Liver (tissue), 9 donors: ENCODE measurements around the gene PANK1. TPM values are rescaled to one million over a fixed set of nuclear protein-coding genes. Genes with fewer than 3 reads are reported as not detected.

Source experiments
- DNase-seq: peaks from one replicate; pipeline ENCODE4 v3.0.0-alpha.2; 2017; ENCODE audit warnings: low spot score
- H3K27ac ChIP-seq, 2 donors: one replicate each; pipeline ENCODE4 v1.7.0; 2013; ENCODE audit warnings: inconsistent platforms in 2 of 2, low read length in 2 of 2, control low read depth in 1 of 2, low read depth in 1 of 2, mild to moderate bottlenecking in 1 of 2
- H3K27me3 ChIP-seq, 4 donors: one replicate each; pipeline versions ENCODE4 v1.6.1 to v1.7.0; 2013; ENCODE audit warnings: low read length in 3 of 4, inconsistent platforms in 1 of 4, mild to moderate bottlenecking in 1 of 4, moderate library complexity in 1 of 4; ENCODE audit not compliant: control insufficient read depth in 4 of 4, insufficient read depth in 4 of 4
- H3K36me3 ChIP-seq, 4 donors: one replicate each; pipeline versions ENCODE4 v1.6.1 to v1.7.0; 2013; ENCODE audit warnings: low read length in 3 of 4, mild to moderate bottlenecking in 3 of 4, low read depth in 1 of 4, moderate library complexity in 1 of 4; ENCODE audit not compliant: control insufficient read depth in 4 of 4, insufficient read depth in 3 of 4
- H3K4me1 ChIP-seq, 4 donors: one replicate each; pipeline versions ENCODE4 v1.6.1 to v1.7.0; 2013; ENCODE audit warnings: low read length in 3 of 4, mild to moderate bottlenecking in 3 of 4, moderate library complexity in 1 of 4; ENCODE audit not compliant: control insufficient read depth in 4 of 4, insufficient read depth in 4 of 4
- H3K4me3 ChIP-seq, 3 donors: one replicate each; pipeline versions ENCODE4 v1.6.1 to v1.7.0; 2013; ENCODE audit warnings: low read length in 3 of 3, control low read depth in 1 of 3, low read depth in 1 of 3, mild to moderate bottlenecking in 1 of 3
- H3K9ac ChIP-seq, 2 donors: one replicate each; pipeline ENCODE4 v1.7.0; 2013; ENCODE audit warnings: low read length in 2 of 2, mild to moderate bottlenecking in 2 of 2, moderate library complexity in 2 of 2, control low read depth in 1 of 2, low read depth in 1 of 2
- H3K9me3 ChIP-seq, 4 donors: one replicate each; pipeline versions ENCODE4 v1.6.1 to v1.7.0; 2013; ENCODE audit warnings: low read length in 3 of 4; ENCODE audit not compliant: control insufficient read depth in 4 of 4
- ATF3 ChIP-seq: IDR thresholded peaks from 2 replicates; pipeline ENCODE4 v1.6.1; 2016; ENCODE audit warnings: antibody characterized with exemption
- CTCF ChIP-seq: fragments of 150-350 bp; IDR thresholded peaks from 2 replicates; pipeline ENCODE4 v1.5.1; 2017; ENCODE audit warnings: improper control_type of control experiment, low read depth, low read length; ENCODE audit not compliant: missing input control
- EGR1 ChIP-seq, 2 donors: IDR thresholded peaks; 2 replicates each; pipeline ENCODE4 v1.6.1; 2016 to 2018; ENCODE audit warnings: antibody characterized with exemption in 2 of 2, low read depth in 2 of 2
- FOXA1 ChIP-seq: IDR thresholded peaks from 2 replicates; pipeline ENCODE4 v1.6.1; 2016; ENCODE audit warnings: antibody characterized with exemption
- FOXA2 ChIP-seq: IDR thresholded peaks from 2 replicates; pipeline ENCODE4 v1.6.1; 2016; ENCODE audit warnings: antibody characterized with exemption
- GABPA ChIP-seq, 2 donors: IDR thresholded peaks in 1 of 2; conservative IDR thresholded peaks in 1 of 2; 2 replicates each; pipeline ENCODE4 v1.6.1; 2016; ENCODE audit warnings: antibody characterized with exemption in 2 of 2, mild to moderate bottlenecking in 1 of 2, moderate library complexity in 1 of 2
- HNF4A ChIP-seq, 2 donors: conservative IDR thresholded peaks; 2 replicates each; pipeline ENCODE4 v1.6.1; 2016; ENCODE audit warnings: antibody characterized with exemption in 2 of 2, mild to moderate bottlenecking in 2 of 2
- HNF4G ChIP-seq: IDR thresholded peaks from 2 replicates; pipeline ENCODE4 v1.6.1; 2016; ENCODE audit warnings: antibody characterized with exemption
- JUND ChIP-seq, 2 donors: IDR thresholded peaks; 2 replicates each; pipeline ENCODE4 v1.6.1; 2016; ENCODE audit warnings: antibody characterized with exemption in 2 of 2
- NR2F2 ChIP-seq: IDR thresholded peaks from 2 replicates; pipeline ENCODE4 v1.6.1; 2016; ENCODE audit warnings: antibody characterized with exemption
- RAD21 ChIP-seq, 2 donors: IDR thresholded peaks; 2 replicates each; pipeline ENCODE4 v1.6.1; 2016; ENCODE audit warnings: antibody characterized with exemption in 2 of 2, mild to moderate bottlenecking in 2 of 2
- REST ChIP-seq: IDR thresholded peaks from 2 replicates; pipeline ENCODE4 v1.6.1; 2016; ENCODE audit warnings: antibody characterized with exemption, mild to moderate bottlenecking
- RXRA ChIP-seq, 2 donors: IDR thresholded peaks; 2 replicates each; pipeline ENCODE4 v1.6.1; 2017 to 2018; ENCODE audit warnings: antibody characterized with exemption in 2 of 2, mild to moderate bottlenecking in 1 of 2
- TAF1 ChIP-seq: conservative IDR thresholded peaks from 2 replicates; pipeline ENCODE4 v1.6.1; 2016; ENCODE audit warnings: antibody characterized with exemption, mild to moderate bottlenecking
- YY1 ChIP-seq: IDR thresholded peaks from 2 replicates; pipeline ENCODE4 v1.6.1; 2016; ENCODE audit warnings: antibody characterized with exemption, mild to moderate bottlenecking
- WGBS: extraction: QIAGEN DNeasy Blood & Tissue Kit; methylation state at CpG from one replicate; pipeline ENCODE4 v1.1.7; 2013; 5-methylcytosine and 5-hydroxymethylcytosine counted together
- polyA plus RNA-seq, 2 donors: library from polyadenylated mRNA; stranded (reverse) in 1 of 2; unstranded in 1 of 2; fragments of 200-250 nt in 1 of 2; fragments of >200 nt in 1 of 2; fragmentation: Nextera tagmentation in 1 of 2; extraction: Ambion mirVana in 1 of 2; gene quantifications; one replicate each; pipeline versions ENCODE4 v1.2.1 to v1.2.3, GENCODE V29; 2013 to 2015
- total RNA-seq, 2 donors: library from RNA; depleted of rRNA; stranded (reverse); fragments of >200 nt; gene quantifications; one replicate each; pipeline ENCODE4 v1.2.3, GENCODE V29; 2014
- donor health status: healthy.
- donor health status: healthy.
- donor health status: healthy.
- donor health status: healthy.
- donor health status: healthy.

The PANK1 gene
- total and polyA plus RNA-seq, 4 donors: 30.0 to 105 (median 44.7) TPM

- 87% methylated on average over 1 of the region's 1 CpG for WGBS
- H3K4me3 ChIP-seq: no peak overlapping the region
- no peaks in the 10 kb centered on the region for H3K4me1 ChIP-seq
- peaks cover 2 to 12% (median 7%) of the 10 kb centered on the region in 4 donors for H3K36me3 ChIP-seq
- no peak overlapping the region for H3K27ac ChIP-seq
- DNase-seq: no peak
- no peaks in the 10 kb centered on the region for H3K9me3 ChIP-seq
- no peaks in the 10 kb centered on the region for H3K27me3 ChIP-seq
- H3K9ac ChIP-seq: no peak overlapping the region
- TF ChIP-seq YY1 (no peak), RXRA (IDR thresholded peaks at IDR 0.05) (no peak), REST (no peak), ATF3 (no peak), NR2F2 (no peak), EGR1 (IDR thresholded peaks at IDR 0.05; ENCODE audit: low read depth in 2 of 2) (no peak), HNF4G (no peak), TAF1 (no peak), GABPA (IDR thresholded peaks at IDR 0.05 in 1 of 2, conservative IDR thresholded peaks at IDR 0.05 in 1 of 2) (no peak), HNF4A (conservative IDR thresholded peaks at IDR 0.05) (no peak), CTCF (no peak), JUND (IDR thresholded peaks at IDR 0.05) (no peak), FOXA2 (no peak)
Measured at GRCh38 chr10:89582022-89582421, 63.0 kb downstream of the PANK1 start.

- H3K9ac ChIP-seq: no peak overlapping the region
- H3K4me1 ChIP-seq: no peaks in the 10 kb centered on the region
- DNase-seq: no peak
- WGBS: 68% methylated on average over 4 of the region's 4 CpGs
- TF ChIP-seq YY1 (peak; percentile 12), RAD21 (IDR thresholded peaks at IDR 0.05) (no peak)
- H3K9me3 ChIP-seq: no peaks in the 10 kb centered on the region
- H3K27me3 ChIP-seq: no peaks in the 10 kb centered on the region
- H3K4me3 ChIP-seq: peak overlapping the region in 1 of 3 donors; percentile 2
- H3K36me3 ChIP-seq: peaks cover 2 to 5% (median 3%) of the 10 kb centered on the region in 4 donors
- peak overlapping the region; percentile 44 to 63 for H3K27ac ChIP-seq
Measured at GRCh38 chr10:89580243-89580642, 64.8 kb downstream of the PANK1 start.

GRCh38 chr10:89576696-89577095, 68.3 kb downstream of the PANK1 start:
- no peak overlapping the region for H3K9ac ChIP-seq
- no peak overlapping the region for H3K27ac ChIP-seq
- DNase-seq: no peak
- H3K36me3 ChIP-seq: no peaks in the 10 kb centered on the region
- TF ChIP-seq FOXA1 (no peak), RAD21 (IDR thresholded peaks at IDR 0.05) (no peak), HNF4G (no peak), CTCF (no peak)
- 89% methylated on average over 2 of the region's 2 CpGs for WGBS
- H3K9me3 ChIP-seq: no peaks in the 10 kb centered on the region
- peaks cover 0 to 8% (median 1%) of the 10 kb centered on the region in 4 donors for H3K4me1 ChIP-seq
- H3K27me3 ChIP-seq: no peaks in the 10 kb centered on the region
- H3K4me3 ChIP-seq: no peak overlapping the region
